IMR-90 (cell line): Measurements from ENCODE around the gene PRSS22. TPM values are rescaled to one million over a fixed set of nuclear protein-coding genes. Genes with fewer than 3 reads are reported as not detected.
A peak's percentile ranks its signal among the peaks of the same experiment; 100 is the strongest.

Experiments
- ATAC-seq: fragments of 200-7000 bp; cut with Tn5 transposase; 2 replicates; pipeline ENCODE4 v1.9.1; 2020; ENCODE audit warnings: low read depth, mild to moderate bottlenecking, moderate library complexity
- BruUV-seq: library from RNA; stranded (reverse); fragments of 400-500 nt; replicated peaks from 2 replicates; lab custom pipeline; 2021; lab: Mats Ljungman, UMichigan
- CTCF ChIA-PET: fragments of 300-600 bp; formaldehyde crosslinking; extraction: SDS; loops from one replicate; lab custom pipeline; 2021; ENCODE audit warnings: antibody characterized with exemption; lab: Yijun Ruan, JAX
- POLR2A ChIA-PET: fragments of 300-600 bp; sonication (Branson Sonifier 250); formaldehyde crosslinking; loops from one replicate; lab custom pipeline; 2022; ENCODE audit warnings: antibody characterized with exemption; ENCODE audit not compliant: unreplicated experiment; lab: Charles Lee
- DNase-seq: peaks from one replicate; pipeline ENCODE4 v3.0.0; 2013
- H2AFZ ChIP-seq: replicated peaks from 2 replicates; pipeline ENCODE3; 2013; ENCODE audit warnings: low read length, mild to moderate bottlenecking; ENCODE audit not compliant: poor library complexity
- H2AK5ac ChIP-seq: 2 replicates; pipeline ENCODE4 v1.6.1; 2013; ENCODE audit warnings: low read depth, low read length, inconsistent platforms
- H2AK9ac ChIP-seq: replicated peaks from 2 replicates; pipeline ENCODE3; 2013; ENCODE audit warnings: mild to moderate bottlenecking, low read depth, low read length, moderate library complexity; ENCODE audit not compliant: poor library complexity
- H2BK120ac ChIP-seq: 2 replicates; pipeline ENCODE4 v1.6.1; 2013; ENCODE audit warnings: low read depth, low read length, inconsistent platforms
- H2BK15ac ChIP-seq: 3 replicates; pipeline ENCODE4 v1.6.1; 2013; ENCODE audit warnings: low read depth, low read length, inconsistent platforms
- H2BK20ac ChIP-seq: 2 replicates; pipeline ENCODE4 v1.6.1; 2013; ENCODE audit warnings: low read depth, mild to moderate bottlenecking, inconsistent platforms, low read length, moderate library complexity
- H2BK5ac ChIP-seq: 2 replicates; pipeline ENCODE4 v1.6.1; 2013; ENCODE audit warnings: mild to moderate bottlenecking, low read depth, low read length, inconsistent platforms; ENCODE audit not compliant: poor library complexity, severe bottlenecking
- H3K14ac ChIP-seq: replicated peaks from 2 replicates; pipeline ENCODE4 v1.6.1; 2013; ENCODE audit warnings: low read depth, low read length, inconsistent platforms
- H3K18ac ChIP-seq: 2 replicates; pipeline ENCODE4 v1.6.1; 2013; ENCODE audit warnings: low read depth, low read length, control low read depth
- H3K23ac ChIP-seq: 2 replicates; pipeline ENCODE4 v1.6.1; 2013; ENCODE audit warnings: low read depth, low read length, inconsistent platforms
- H3K27ac ChIP-seq: 2 replicates; pipeline ENCODE4 v1.5.1; 2013; ENCODE audit warnings: mild to moderate bottlenecking, control low read depth, low read length; ENCODE audit not compliant: insufficient read depth
- H3K27me3 ChIP-seq: 2 replicates; pipeline ENCODE4 v1.6.1; 2013; ENCODE audit warnings: low read length; ENCODE audit not compliant: control insufficient read depth, insufficient read depth
- H3K36me3 ChIP-seq: 2 replicates; pipeline ENCODE4 v1.6.1; 2013; ENCODE audit warnings: low read length, mixed read lengths; ENCODE audit not compliant: control insufficient read depth, insufficient read depth
- H3K4ac ChIP-seq: 2 replicates; pipeline ENCODE4 v1.6.1; 2013; ENCODE audit warnings: low read depth, low read length, inconsistent platforms
- H3K4me1 ChIP-seq: 2 replicates; pipeline ENCODE4 v1.6.1; 2013; ENCODE audit warnings: low read length, mixed read lengths; ENCODE audit not compliant: control insufficient read depth, insufficient read depth
- H3K4me2 ChIP-seq: 2 replicates; pipeline ENCODE4 v1.6.1; 2013; ENCODE audit warnings: low read depth, mild to moderate bottlenecking, control low read depth, low read length, moderate library complexity
- H3K4me3 ChIP-seq: 2 replicates; pipeline ENCODE4 v1.5.1; 2013; ENCODE audit warnings: low read depth, mild to moderate bottlenecking, control low read depth, low read length, moderate library complexity; ENCODE audit not compliant: insufficient read depth
- H3K56ac ChIP-seq: 2 replicates; pipeline ENCODE4 v1.6.1; 2013; ENCODE audit warnings: low read length, inconsistent platforms; ENCODE audit not compliant: insufficient read depth; ENCODE audit errors: extremely low read depth
- H3K79me1 ChIP-seq, 2 experiments: 2 replicates each; pipeline ENCODE4 v1.6.1; 2013; ENCODE audit warnings: low read length in 2 of 2, inconsistent platforms in 1 of 2, low read depth in 1 of 2
- H3K9ac ChIP-seq: 2 replicates; pipeline ENCODE4 v1.6.1; 2013; ENCODE audit warnings: low read depth, low read length, control low read depth
- H3K9me1 ChIP-seq: 2 replicates; pipeline ENCODE4 v1.6.1; 2013; ENCODE audit warnings: low read length, inconsistent platforms; ENCODE audit not compliant: insufficient read depth
- H3K9me3 ChIP-seq: 2 replicates; pipeline ENCODE4 v1.6.1; 2013; ENCODE audit warnings: low read length; ENCODE audit not compliant: control insufficient read depth, insufficient read depth
- H4K20me1 ChIP-seq: 2 replicates; pipeline ENCODE4 v1.6.1; 2013; ENCODE audit warnings: low read length, inconsistent platforms; ENCODE audit not compliant: insufficient read depth
- H4K5ac ChIP-seq: 2 replicates; pipeline ENCODE4 v1.6.1; 2013; ENCODE audit warnings: mild to moderate bottlenecking, low read depth, low read length, control low read depth
- H4K8ac ChIP-seq, 2 experiments: 2 replicates each; pipeline ENCODE4 v1.6.1; 2013; ENCODE audit warnings: low read depth in 2 of 2, low read length in 2 of 2, control low read depth in 1 of 2, inconsistent platforms in 1 of 2
- H4K91ac ChIP-seq: 2 replicates; pipeline ENCODE4 v1.6.1; 2013; ENCODE audit warnings: low read depth, low read length, inconsistent platforms; ENCODE audit not compliant: insufficient read depth
- BHLHE40 ChIP-seq: fragments of 150-350 bp; IDR thresholded peaks from 2 replicates; pipeline ENCODE4 v1.6.1; 2016; ENCODE audit warnings: mild to moderate bottlenecking, low read depth, low read length
- CEBPB ChIP-seq: IDR thresholded peaks from 2 replicates; pipeline ENCODE4 v1.6.1; 2012; ENCODE audit warnings: low read depth, low read length, improper control_type of control experiment
- CHD1 ChIP-seq: IDR thresholded peaks from 2 replicates; pipeline ENCODE4 v1.6.1; 2012; ENCODE audit warnings: low read depth, low read length, improper control_type of control experiment
- CTCF ChIP-seq: conservative IDR thresholded peaks from 2 replicates; pipeline ENCODE4 v1.5.1; 2012; ENCODE audit warnings: mild to moderate bottlenecking, low read depth, low read length, improper control_type of control experiment
- ELK1 ChIP-seq: fragments of 150-350 bp; IDR thresholded peaks from 2 replicates; pipeline ENCODE4 v1.6.1; 2016; ENCODE audit warnings: low read depth, mild to moderate bottlenecking, low read length, moderate library complexity, borderline replicate concordance
- FOS ChIP-seq: fragments of 150-350 bp; IDR thresholded peaks from 2 replicates; pipeline ENCODE4 v1.6.1; 2016; ENCODE audit warnings: low read depth, low read length
- MAZ ChIP-seq: IDR thresholded peaks from 2 replicates; pipeline ENCODE4 v1.6.1; 2012; ENCODE audit warnings: low read depth, mild to moderate bottlenecking, low read length, improper control_type of control experiment, moderate library complexity, borderline replicate concordance
- MXI1 ChIP-seq: IDR thresholded peaks from 2 replicates; pipeline ENCODE4 v1.6.1; 2012; ENCODE audit warnings: low read depth, mild to moderate bottlenecking, low read length, moderate library complexity, borderline replicate concordance
- POLR2A ChIP-seq: IDR thresholded peaks from 2 replicates; pipeline ENCODE4 v1.6.1; 2012; ENCODE audit warnings: mild to moderate bottlenecking, low read depth, low read length
- RAD21 ChIP-seq: IDR thresholded peaks from 2 replicates; pipeline ENCODE4 v1.6.1; 2012; ENCODE audit warnings: low read length, improper control_type of control experiment
- RCOR1 ChIP-seq: IDR thresholded peaks from 2 replicates; pipeline ENCODE4 v1.6.1; 2012; ENCODE audit warnings: mild to moderate bottlenecking, low read length, improper control_type of control experiment; ENCODE audit not compliant: insufficient replicate concordance
- RFX5 ChIP-seq: IDR thresholded peaks from 2 replicates; pipeline ENCODE4 v1.8.0; 2012; ENCODE audit warnings: low read depth, mild to moderate bottlenecking, low read length, moderate library complexity
- SMC3 ChIP-seq: fragments of 150-350 bp; IDR thresholded peaks from 2 replicates; pipeline ENCODE4 v1.6.1; 2016; ENCODE audit warnings: low read depth, mild to moderate bottlenecking, antibody characterized with exemption, low read length, moderate library complexity
- USF2 ChIP-seq: fragments of 150-350 bp; IDR thresholded peaks from 2 replicates; pipeline ENCODE4 v1.6.1; 2017; ENCODE audit warnings: mild to moderate bottlenecking, antibody characterized with exemption, low read length, low read depth
- WGBS, 2 experiments: methylation state at CpG; one replicate each; pipeline versions ENCODE4 v1.1.5 to v1.1.7; 2013; ENCODE audit warnings: missing lambda C conversion rate in 2 of 2; ENCODE audit not compliant: insufficient read length in 1 of 2; ENCODE audit errors: extremely low coverage in 2 of 2; 5-methylcytosine and 5-hydroxymethylcytosine counted together
- dilution Hi-C: fragments of 300-500 bp; cut with HindIII; formaldehyde crosslinking; loops from one replicate; pipeline ENCODE4 v1.14.3; 2018; ENCODE audit warnings: low sequenced_read_pairs; ENCODE audit not compliant: unreplicated experiment
- in situ Hi-C: fragments of 300-500 bp; cut with MboI; formaldehyde crosslinking; loops from 3 replicates; pipeline ENCODE4 v1.14.3; 2019; ENCODE audit warnings: low sequenced_read_pairs, inconsistent platforms, mixed read lengths
- intact Hi-C: fragments of 100-400 bp; cut with micrococcal nuclease; formaldehyde crosslinking; loops from 2 replicates; pipeline ENCODE4 v1.10.0; 2022
- polyA plus RNA-seq, 3 experiments: library from polyadenylated mRNA; depleted of rRNA; stranded (reverse); fragments of >200 nt; gene quantifications; 2 replicates each; pipeline ENCODE4 v1.2.3, GENCODE V29; 2012; ENCODE audit warnings: low replicate concordance in 1 of 3
- total RNA-seq: library from RNA; depleted of rRNA; stranded (reverse); fragments of >200 nt; gene quantifications from 2 replicates; pipeline ENCODE4 v1.2.3, GENCODE V29; 2012

The PRSS22 gene
- total and polyA plus RNA-seq, 2 of the 4 experiments (the other 2 are of a cell fraction), result not detected

GRCh38 chr16:2874912-2875362, 17.0 kb upstream of the PRSS22 start:
- DNase-seq (peak; percentile 61), ATAC-seq (peak; percentile 100)
- no peak overlapping the region for H2AK9ac ChIP-seq
- H2BK20ac ChIP-seq, result no peak overlapping the region
- intact Hi-C loops, result loop anchor here (1.0 kb wide), 1 partner anchor 44 kb away; no protein-coding TSS in a partner anchor
- H3K56ac ChIP-seq, result no peak overlapping the region
- no peak overlapping the region for H3K14ac ChIP-seq
- CTCF ChIA-PET, result interaction anchor here (0.6 kb wide), 1 partner anchor 32 kb away, joined by 10 read pairs; no protein-coding TSS in a partner anchor
- no peak overlapping the region for H2AK5ac ChIP-seq
- no peaks in the 10 kb centered on the region for H3K27me3 ChIP-seq
- no peak overlapping the region for H3K27ac ChIP-seq
- TF ChIP-seq SMC3, result peak; percentile 84
- peak; percentile 74 for TF ChIP-seq RAD21
- 0 out of 2 replicates have a peak, but pooled peaks have one; percentile 25 for TF ChIP-seq MAZ
- no peak for TF ChIP-seq FOS
- no peak for TF ChIP-seq ELK1
- peak; percentile 64 for TF ChIP-seq RCOR1
- no peak for TF ChIP-seq RFX5
- no peak for TF ChIP-seq USF2
- peak; percentile 28; the same call in 1 of the 2 replicates for TF ChIP-seq BHLHE40
- no peak; the same call in 1 of the 2 replicates for TF ChIP-seq CHD1
- TF ChIP-seq CEBPB, result no peak
- no peak for TF ChIP-seq MXI1
- TF ChIP-seq CTCF, result peak; percentile 97
- no peak for TF ChIP-seq POLR2A
- H3K4me1 ChIP-seq, result no peaks in the 10 kb centered on the region
- no peak overlapping the region for H3K4me3 ChIP-seq
- H4K91ac ChIP-seq, result no peak overlapping the region
- no peak overlapping the region for H3K18ac ChIP-seq
- no peak overlapping the region for H2BK5ac ChIP-seq
- H2BK15ac ChIP-seq, result no peak overlapping the region
- H3K9me3 ChIP-seq, result no peaks in the 10 kb centered on the region; the same call in 1 of the 2 replicates
- no peak overlapping the region for H2BK120ac ChIP-seq
- peak overlapping the region; percentile 89 to 90; a peak in 2 of 4 replicates for H4K8ac ChIP-seq
- peak overlapping the region; percentile 46 for H2AFZ ChIP-seq
- no peaks in the 10 kb centered on the region for H3K9me1 ChIP-seq
- in situ Hi-C loops, result loop anchor here (5.0 kb wide), 1 partner anchor 42 kb away; no protein-coding TSS in a partner anchor
- dilution Hi-C loops, result no loop called here
- WGBS, 2 experiments, result no CpG with 5 or more reads among the region's 25 CpGs
- BruUV-seq, result no TSS peak
- H3K36me3 ChIP-seq, result no peaks in the 10 kb centered on the region
- H3K4ac ChIP-seq, result no peak overlapping the region
- H3K23ac ChIP-seq, result no peak overlapping the region
- H3K79me1 ChIP-seq, result no peaks in the 10 kb centered on the region
- no peak overlapping the region for H3K4me2 ChIP-seq
- POLR2A ChIA-PET, result interaction anchor here (0.6 kb wide), 1 partner anchor 122 kb away, joined by 4 read pairs; the partner anchor contains the start of gene SRRM2
- H4K5ac ChIP-seq, result no peak overlapping the region
- H4K20me1 ChIP-seq, result no peaks in the 10 kb centered on the region
- H3K9ac ChIP-seq, result no peak overlapping the region
